Keratinocyte (primary cell): Measurements from ENCODE around the gene EEA1. TPM values are rescaled to one million over a fixed set of nuclear protein-coding genes. Genes with fewer than 3 reads are reported as not detected.

Experiments
- DNase-seq: peaks from one replicate; pipeline ENCODE4 v3.0.0-alpha.2; 2011; ENCODE audit warnings: low read depth, missing footprints, low spot score
- FAIRE-seq: peaks from 2 replicates; lab custom pipeline; 2011; peaks lifted over from hg19 to GRCh38; lab: Jason Lieb, UNC
- H2AFZ ChIP-seq: 2 replicates; pipeline ENCODE4 v1.6.0; 2012; ENCODE audit warnings: low read length, control low read depth, inconsistent platforms; ENCODE audit not compliant: control insufficient read depth
- H3K27ac ChIP-seq: 2 replicates; pipeline ENCODE4 v1.5.1; 2011; ENCODE audit warnings: low read length; ENCODE audit not compliant: control insufficient read depth, insufficient read depth
- H3K27me3 ChIP-seq: 3 replicates; pipeline ENCODE4 v1.6.0; 2011; ENCODE audit warnings: low read length; ENCODE audit not compliant: control insufficient read depth, insufficient read depth; ENCODE audit errors: extremely low read depth
- H3K36me3 ChIP-seq, 2 experiments: 2 replicates in 1 of 2; 3 replicates in 1 of 2; pipeline ENCODE4 v1.5.1; 2011; ENCODE audit warnings: low read length in 2 of 2, mild to moderate bottlenecking in 1 of 2; ENCODE audit not compliant: control insufficient read depth in 2 of 2, insufficient read depth in 2 of 2; ENCODE audit errors: extremely low read depth in 1 of 2
- H3K4me1 ChIP-seq: 3 replicates; pipeline ENCODE4 v1.5.1; 2011; ENCODE audit warnings: low read length; ENCODE audit not compliant: control insufficient read depth, insufficient read depth; ENCODE audit errors: extremely low read depth
- H3K4me2 ChIP-seq: 3 replicates; pipeline ENCODE4 v1.6.0; 2011; ENCODE audit warnings: low read depth, low read length; ENCODE audit not compliant: control insufficient read depth, insufficient read depth; ENCODE audit errors: extremely low read depth
- H3K4me3 ChIP-seq, 3 experiments: fragments of 200-600 bp in 1 of 3; sonication (generic) in 1 of 3; 2 replicates in 2 of 3; 3 replicates in 1 of 3; pipeline ENCODE4 v1.5.1; 2011 to 2016; ENCODE audit warnings: low read length in 3 of 3, mild to moderate bottlenecking in 3 of 3, control low read depth in 2 of 3, inconsistent platforms in 1 of 3, low read depth in 1 of 3, mixed read lengths in 1 of 3, mixed run types in 1 of 3, moderate library complexity in 1 of 3; ENCODE audit not compliant: control insufficient read depth in 2 of 3, insufficient read depth in 2 of 3; ENCODE audit errors: extremely low read depth in 1 of 3
- H3K79me2 ChIP-seq: 2 replicates; pipeline ENCODE4 v1.6.0; 2012; ENCODE audit warnings: low read length; ENCODE audit not compliant: control insufficient read depth, insufficient read depth
- H3K9ac ChIP-seq: 3 replicates; pipeline ENCODE4 v1.6.0; 2011; ENCODE audit warnings: low read length; ENCODE audit not compliant: control insufficient read depth, insufficient read depth; ENCODE audit errors: extremely low read depth
- H3K9me1 ChIP-seq: 3 replicates; pipeline ENCODE4 v1.6.0; 2011; ENCODE audit warnings: low read length; ENCODE audit not compliant: control insufficient read depth, insufficient read depth; ENCODE audit errors: extremely low read depth
- H3K9me3 ChIP-seq: 2 replicates; pipeline ENCODE4 v1.5.1; 2012; ENCODE audit warnings: low read depth, low read length; ENCODE audit not compliant: control insufficient read depth
- H4K20me1 ChIP-seq: 3 replicates; pipeline ENCODE4 v1.6.0; 2011; ENCODE audit warnings: low read length; ENCODE audit not compliant: control insufficient read depth, insufficient read depth; ENCODE audit errors: extremely low read depth
- EZH2 ChIP-seq: IDR thresholded peaks from one replicate; pipeline ENCODE4 v1.6.1; 2012; ENCODE audit warnings: inconsistent platforms, mild to moderate bottlenecking, low read length, moderate library complexity
- dilution Hi-C: fragments of 300-500 bp; cut with MboI; formaldehyde crosslinking; loops from one replicate; pipeline ENCODE4 v1.7.0; 2020; ENCODE audit warnings: low sequenced_read_pairs; ENCODE audit not compliant: extremely low pct_ligation_motif_present
- polyA plus RNA-seq, 5 experiments: library from polyadenylated mRNA; depleted of rRNA in 3 of 5; stranded (reverse) in 3 of 5; stranded (forward) in 1 of 5; unstranded in 1 of 5; fragments of >200 nt; gene quantifications; 1 replicate in 1 of 5; 2 replicates in 3 of 5; 3 replicates in 1 of 5; pipeline versions ENCODE4 v1.2.1 to v1.2.3, GENCODE V29; 2011 to 2012; ENCODE audit warnings: missing spikeins in 2 of 5, low read depth in 1 of 5, low replicate concordance in 1 of 5
- TF ChIP-seq, protein P1 (sequence below), 3 experiments: IDR thresholded peaks in 1 of 3; conservative IDR thresholded peaks in 1 of 3; optimal IDR thresholded peaks in 1 of 3; 2 replicates in 2 of 3; 3 replicates in 1 of 3; pipeline versions ENCODE3 to v1.5.1; 2011; ENCODE audit warnings: low read length in 3 of 3, mild to moderate bottlenecking in 3 of 3, moderate library complexity in 2 of 3, control low read depth in 1 of 3, inconsistent platforms in 1 of 3; ENCODE audit not compliant: insufficient read depth in 2 of 3; ENCODE audit errors: extremely low read depth in 1 of 3

EEA1 gene
- polyA plus RNA-seq, 1 donor (not counting 4 experiments of a cell fraction or from before 2014, with no cell fraction given): 14.3 TPM

DNA sequence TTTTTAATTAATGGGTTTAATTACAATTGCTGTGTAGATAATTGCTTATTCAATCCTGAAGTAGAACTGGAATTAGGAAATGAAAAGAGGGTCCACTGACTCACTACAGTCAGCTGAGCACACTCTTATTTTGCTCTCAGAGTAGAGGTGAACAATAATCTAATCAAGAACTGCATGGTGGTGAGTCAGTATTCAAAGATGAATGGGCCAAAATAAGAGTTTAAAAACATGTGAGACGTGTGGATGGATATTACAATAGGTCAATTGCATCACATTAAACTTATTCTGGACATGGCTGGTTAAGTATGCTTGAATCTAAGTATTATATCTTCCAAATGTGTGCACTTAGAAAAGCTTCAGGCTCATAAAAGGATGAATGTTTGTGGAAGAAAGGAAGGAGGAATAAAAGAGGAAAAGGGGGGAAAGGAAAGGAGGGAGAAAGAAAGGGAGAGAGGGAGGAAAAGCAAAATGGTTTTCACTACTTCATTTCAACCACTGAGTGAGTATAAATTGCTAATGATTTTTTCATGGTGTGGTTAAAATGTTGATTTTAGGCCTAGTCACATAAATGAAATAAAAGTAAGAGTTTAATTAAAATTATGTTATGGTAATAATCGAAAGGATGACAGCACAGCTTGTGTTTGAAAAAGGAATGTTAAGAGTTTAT is 27.0 kb upstream of the EEA1 start:
- Histone ChIP-seq H3K79me2 (no peaks in the 10 kb centered on the region), H3K9me3 (peaks cover 2% of the 10 kb centered on the region), H3K36me3 (no peaks in the 10 kb centered on the region), H3K27me3 (no peaks in the 10 kb centered on the region), H3K27ac (peak overlapping the region; percentile 2), H3K4me3 (no peak overlapping the region), H3K9ac (no peak overlapping the region), H3K9me1 (no peaks in the 10 kb centered on the region), H3K4me2 (no peak overlapping the region), H3K4me1 (no peaks in the 10 kb centered on the region), H4K20me1 (no peaks in the 10 kb centered on the region), H2AFZ (no peak overlapping the region)
- TF ChIP-seq, protein P1, sequence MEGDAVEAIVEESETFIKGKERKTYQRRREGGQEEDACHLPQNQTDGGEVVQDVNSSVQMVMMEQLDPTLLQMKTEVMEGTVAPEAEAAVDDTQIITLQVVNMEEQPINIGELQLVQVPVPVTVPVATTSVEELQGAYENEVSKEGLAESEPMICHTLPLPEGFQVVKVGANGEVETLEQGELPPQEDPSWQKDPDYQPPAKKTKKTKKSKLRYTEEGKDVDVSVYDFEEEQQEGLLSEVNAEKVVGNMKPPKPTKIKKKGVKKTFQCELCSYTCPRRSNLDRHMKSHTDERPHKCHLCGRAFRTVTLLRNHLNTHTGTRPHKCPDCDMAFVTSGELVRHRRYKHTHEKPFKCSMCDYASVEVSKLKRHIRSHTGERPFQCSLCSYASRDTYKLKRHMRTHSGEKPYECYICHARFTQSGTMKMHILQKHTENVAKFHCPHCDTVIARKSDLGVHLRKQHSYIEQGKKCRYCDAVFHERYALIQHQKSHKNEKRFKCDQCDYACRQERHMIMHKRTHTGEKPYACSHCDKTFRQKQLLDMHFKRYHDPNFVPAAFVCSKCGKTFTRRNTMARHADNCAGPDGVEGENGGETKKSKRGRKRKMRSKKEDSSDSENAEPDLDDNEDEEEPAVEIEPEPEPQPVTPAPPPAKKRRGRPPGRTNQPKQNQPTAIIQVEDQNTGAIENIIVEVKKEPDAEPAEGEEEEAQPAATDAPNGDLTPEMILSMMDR (optimal IDR thresholded peaks at IDR 0.05 in 1 of 3, IDR thresholded peaks at IDR 0.05 in 1 of 3, conservative IDR thresholded peaks at IDR 0.05 in 1 of 3; ENCODE audit: extremely low read depth in 1 of 3, insufficient read depth in 2 of 3, low read length in 3 of 3): no peak
- no peak for TF ChIP-seq EZH2
- dilution Hi-C loops: no loop called here
- DNase-seq: no peak
- FAIRE-seq: no peak

DNA sequence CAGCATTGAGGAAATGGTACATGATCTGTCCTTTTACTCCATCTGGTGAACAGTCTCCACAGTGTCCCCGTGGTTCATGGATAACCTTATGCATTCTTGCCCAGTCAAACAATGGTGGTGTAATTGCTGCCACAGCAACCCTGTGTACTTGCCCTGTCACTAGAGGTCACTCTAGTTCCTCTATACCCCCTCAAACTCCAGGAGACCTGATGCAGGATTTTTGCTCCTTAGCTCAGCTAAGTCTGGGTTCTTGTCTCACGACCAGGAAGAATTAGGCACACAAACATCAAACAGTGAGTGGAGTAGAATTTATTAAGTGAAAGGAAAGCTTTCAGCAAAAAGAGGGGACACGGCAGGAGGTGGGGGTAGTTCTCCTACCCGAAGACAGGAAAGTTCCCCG is 24.7 kb upstream of the EEA1 start:
- Histone ChIP-seq H3K9ac (no peak overlapping the region), H3K4me2 (no peak overlapping the region), H3K27ac (no peak overlapping the region), H2AFZ (no peak overlapping the region), H4K20me1 (no peaks in the 10 kb centered on the region), H3K4me1 (no peaks in the 10 kb centered on the region), H3K36me3 (no peaks in the 10 kb centered on the region), H3K9me1 (no peaks in the 10 kb centered on the region), H3K79me2 (no peaks in the 10 kb centered on the region), H3K27me3 (no peaks in the 10 kb centered on the region), H3K9me3 (peaks cover 2% of the 10 kb centered on the region), H3K4me3 (no peak overlapping the region)
- FAIRE-seq (no peak), DNase-seq (no peak)
- TF ChIP-seq, protein P1 (optimal IDR thresholded peaks at IDR 0.05 in 1 of 3, IDR thresholded peaks at IDR 0.05 in 1 of 3, conservative IDR thresholded peaks at IDR 0.05 in 1 of 3; ENCODE audit: extremely low read depth in 1 of 3, insufficient read depth in 2 of 3, low read length in 3 of 3): peak in 1 of 3 experiments; percentile 38
- TF ChIP-seq EZH2: no peak
- dilution Hi-C loops: no loop called here
